GM12892 (cell line): ENCODE measurements around the gene GPR157.

Experiments used
- POLR2A ChIP-seq: IDR thresholded peaks from 2 replicates; pipeline ENCODE4 v1.6.1; 2011; ENCODE audit warnings: low read depth, low read length, control low read depth
- POLR2AphosphoS5 ChIP-seq: IDR thresholded peaks from 2 replicates; pipeline ENCODE4 v1.6.1; 2011; ENCODE audit warnings: low read depth, low read length, control low read depth

DNA sequence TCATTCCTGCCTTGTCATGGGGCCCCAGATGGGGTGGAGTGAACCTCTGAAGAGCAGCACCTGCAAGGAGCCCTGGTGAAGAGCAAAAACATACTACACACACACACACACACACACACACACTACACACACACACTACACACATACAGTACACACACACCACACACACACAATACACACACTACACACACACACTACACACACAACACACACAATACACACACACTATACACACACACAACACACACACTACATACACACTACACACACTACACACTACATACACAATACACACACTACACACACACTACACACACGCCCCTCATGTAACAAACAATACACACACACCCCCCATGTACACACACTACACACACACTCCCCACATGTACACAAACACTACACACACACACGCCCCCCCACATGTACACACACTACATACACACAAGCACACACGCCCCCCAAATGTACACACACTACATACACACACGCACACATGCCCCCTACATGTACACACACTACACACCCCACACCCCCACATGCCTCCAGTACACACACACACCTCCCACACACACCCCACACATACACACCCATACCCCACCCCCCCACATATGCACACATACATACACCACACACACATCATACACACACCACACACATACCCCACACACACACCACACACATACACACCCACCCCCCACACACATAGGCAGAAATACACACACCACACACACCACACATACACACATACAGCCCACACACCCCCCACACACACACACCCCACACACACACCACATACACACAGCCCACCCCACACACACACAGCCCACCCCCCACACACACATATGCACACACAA is 68.8 kb downstream of the GPR157 start:
- peak; percentile 44; the same call in 1 of the 2 replicates for TF ChIP-seq POLR2A
- TF ChIP-seq POLR2AphosphoS5, result peak; percentile 68; the same call in 1 of the 2 replicates
